ENCODE results near the gene TENM4. TPM values are rescaled to one million over a fixed set of nuclear protein-coding genes. Genes with fewer than 3 reads are reported as not detected.

TENM4 gene
- total RNA-seq, 1 donor from 2014 or later, result 43.2 TPM

DNA sequence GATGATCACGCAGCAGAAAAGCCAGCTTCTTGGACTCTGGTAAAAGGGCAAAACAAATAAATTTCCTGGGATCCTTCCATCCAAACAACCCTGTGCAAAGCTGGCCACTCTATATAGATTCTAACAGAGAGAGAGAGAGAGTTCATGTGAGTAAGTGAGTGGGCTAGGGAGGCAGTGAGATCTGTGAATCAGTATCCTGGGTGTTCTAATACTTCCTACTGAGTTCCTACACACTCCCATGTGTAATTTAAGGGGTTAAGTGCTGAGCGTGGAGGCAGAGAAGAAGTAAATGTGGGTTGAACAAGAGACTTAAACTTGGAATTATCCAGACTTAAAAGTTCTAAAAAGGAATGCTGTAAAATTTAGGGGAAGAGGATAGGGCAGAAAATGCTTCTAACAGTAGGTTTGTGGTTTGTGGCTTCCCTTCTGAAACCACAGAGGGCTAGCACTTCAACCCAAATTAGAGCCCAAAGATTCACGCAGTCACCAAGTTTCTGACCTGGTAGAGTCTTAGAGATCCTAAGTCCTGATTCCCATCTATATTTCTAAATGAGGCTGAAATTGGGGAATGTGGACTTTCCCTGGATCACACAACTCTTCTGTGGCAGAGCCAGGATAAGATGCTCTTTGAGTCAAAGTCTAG lies 413.9 kb downstream of the TENM4 start:
- no peak for DNase-seq (ENCODE audit: low read depth, low spot score)
- TF ChIP-seq, protein P1, sequence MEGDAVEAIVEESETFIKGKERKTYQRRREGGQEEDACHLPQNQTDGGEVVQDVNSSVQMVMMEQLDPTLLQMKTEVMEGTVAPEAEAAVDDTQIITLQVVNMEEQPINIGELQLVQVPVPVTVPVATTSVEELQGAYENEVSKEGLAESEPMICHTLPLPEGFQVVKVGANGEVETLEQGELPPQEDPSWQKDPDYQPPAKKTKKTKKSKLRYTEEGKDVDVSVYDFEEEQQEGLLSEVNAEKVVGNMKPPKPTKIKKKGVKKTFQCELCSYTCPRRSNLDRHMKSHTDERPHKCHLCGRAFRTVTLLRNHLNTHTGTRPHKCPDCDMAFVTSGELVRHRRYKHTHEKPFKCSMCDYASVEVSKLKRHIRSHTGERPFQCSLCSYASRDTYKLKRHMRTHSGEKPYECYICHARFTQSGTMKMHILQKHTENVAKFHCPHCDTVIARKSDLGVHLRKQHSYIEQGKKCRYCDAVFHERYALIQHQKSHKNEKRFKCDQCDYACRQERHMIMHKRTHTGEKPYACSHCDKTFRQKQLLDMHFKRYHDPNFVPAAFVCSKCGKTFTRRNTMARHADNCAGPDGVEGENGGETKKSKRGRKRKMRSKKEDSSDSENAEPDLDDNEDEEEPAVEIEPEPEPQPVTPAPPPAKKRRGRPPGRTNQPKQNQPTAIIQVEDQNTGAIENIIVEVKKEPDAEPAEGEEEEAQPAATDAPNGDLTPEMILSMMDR (conservative IDR thresholded peaks at IDR 0.05), result no peak

DNA sequence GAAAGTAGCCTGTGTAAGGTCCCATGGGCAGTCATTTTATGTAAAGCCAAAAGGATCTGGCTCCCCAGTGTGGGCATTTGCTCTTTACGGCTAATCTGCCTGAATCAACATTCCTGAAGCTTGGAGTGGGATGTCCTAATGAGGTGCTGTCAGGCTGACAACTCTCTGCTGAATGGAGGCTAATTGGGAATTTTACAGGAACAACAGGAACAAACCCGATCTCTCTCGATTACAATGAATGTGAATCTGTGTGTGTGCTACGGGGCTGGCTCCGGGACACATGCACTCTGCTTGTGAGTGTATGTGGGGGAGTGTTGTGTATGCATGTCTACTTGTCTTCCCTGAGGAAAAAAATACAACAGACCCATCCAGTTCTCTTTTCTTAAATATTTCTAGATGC lies 415.2 kb downstream of the TENM4 start:
- Mint-ChIP-seq H3K9me3 (no peaks in the 10 kb centered on the region), H3K4me3 (no peak overlapping the region), H3K27ac (ENCODE audit: unreplicated experiment) (no peak overlapping the region), H3K36me3 (ENCODE audit: low read depth) (peaks cover 2% of the 10 kb centered on the region), H3K27me3 (ENCODE audit: low read depth) (no peaks in the 10 kb centered on the region), H3K4me1 (peaks cover 6% of the 10 kb centered on the region)
- TF ChIP-seq, protein P1 (conservative IDR thresholded peaks at IDR 0.05), result no peak
- no peak for DNase-seq (ENCODE audit: low read depth, low spot score)

More for the DNA sequence above, 413.9 kb downstream of the TENM4 start:
- Mint-ChIP-seq H3K9me3 (no peaks in the 10 kb centered on the region), H3K4me1 (no peaks in the 10 kb centered on the region), H3K4me3 (no peak overlapping the region), H3K36me3 (ENCODE audit: low read depth) (no peaks in the 10 kb centered on the region), H3K27ac (ENCODE audit: unreplicated experiment) (no peak overlapping the region), H3K27me3 (ENCODE audit: low read depth) (no peaks in the 10 kb centered on the region)

DNA sequence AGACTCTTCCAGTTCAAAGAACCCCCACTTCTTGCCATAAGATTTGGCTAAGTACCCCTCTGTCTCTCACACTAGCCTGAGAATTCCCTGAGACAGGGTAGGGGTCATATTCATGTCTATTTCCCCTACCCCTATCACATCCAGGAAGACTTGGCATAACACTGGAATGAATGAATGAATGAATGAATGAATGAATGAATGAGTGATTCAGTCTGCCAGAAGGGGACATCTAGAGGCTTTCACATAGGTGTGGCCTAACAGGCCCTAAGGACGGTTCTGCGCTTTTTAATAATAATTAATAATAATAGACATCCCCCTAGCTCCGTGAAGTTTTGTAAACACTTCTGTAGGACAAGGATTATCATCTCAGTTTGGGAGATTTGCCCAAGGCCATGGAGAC lies 415.7 kb downstream of the TENM4 start:
- H3K27me3 Mint-ChIP-seq (ENCODE audit: low read depth), result no peaks in the 10 kb centered on the region
- H3K27ac Mint-ChIP-seq (ENCODE audit: unreplicated experiment), result no peak overlapping the region
- TF ChIP-seq, protein P1 (conservative IDR thresholded peaks at IDR 0.05), result no peak
- no peak overlapping the region for H3K4me3 Mint-ChIP-seq
- H3K4me1 Mint-ChIP-seq, result peaks cover 9% of the 10 kb centered on the region
- H3K36me3 Mint-ChIP-seq (ENCODE audit: low read depth), result peaks cover 2% of the 10 kb centered on the region
- no peak for DNase-seq (ENCODE audit: low read depth, low spot score)
- no peaks in the 10 kb centered on the region for H3K9me3 Mint-ChIP-seq

DNA sequence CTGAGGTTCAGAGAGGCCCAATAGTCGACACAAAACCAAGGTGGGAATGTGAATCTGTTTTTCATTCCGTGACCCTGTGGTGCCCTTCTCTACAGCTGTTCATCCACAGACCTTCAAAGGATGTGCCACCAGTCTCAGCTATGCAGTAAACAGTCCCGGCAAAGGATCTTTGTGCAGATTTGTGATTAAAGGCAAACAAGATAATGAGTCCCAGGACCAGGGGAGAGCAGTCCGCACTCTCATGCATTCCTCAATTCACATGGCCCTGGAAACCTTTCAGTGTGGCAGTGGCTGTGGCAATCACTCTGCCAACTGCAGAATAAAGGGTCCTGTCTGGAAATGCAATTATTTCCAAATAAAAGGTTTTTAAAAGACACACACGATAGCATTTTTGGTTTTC lies 418.6 kb downstream of the TENM4 start:
- DNase-seq (ENCODE audit: low read depth, low spot score), result no peak
- H3K9me3 Mint-ChIP-seq, result no peaks in the 10 kb centered on the region
- H3K27ac Mint-ChIP-seq (ENCODE audit: unreplicated experiment), result no peak overlapping the region
- TF ChIP-seq, protein P1 (conservative IDR thresholded peaks at IDR 0.05), result no peak
- no peaks in the 10 kb centered on the region for H3K27me3 Mint-ChIP-seq (ENCODE audit: low read depth)
- H3K36me3 Mint-ChIP-seq (ENCODE audit: low read depth), result peaks cover 2% of the 10 kb centered on the region
- peaks cover 12% of the 10 kb centered on the region for H3K4me1 Mint-ChIP-seq
- no peak overlapping the region for H3K4me3 Mint-ChIP-seq

DNA sequence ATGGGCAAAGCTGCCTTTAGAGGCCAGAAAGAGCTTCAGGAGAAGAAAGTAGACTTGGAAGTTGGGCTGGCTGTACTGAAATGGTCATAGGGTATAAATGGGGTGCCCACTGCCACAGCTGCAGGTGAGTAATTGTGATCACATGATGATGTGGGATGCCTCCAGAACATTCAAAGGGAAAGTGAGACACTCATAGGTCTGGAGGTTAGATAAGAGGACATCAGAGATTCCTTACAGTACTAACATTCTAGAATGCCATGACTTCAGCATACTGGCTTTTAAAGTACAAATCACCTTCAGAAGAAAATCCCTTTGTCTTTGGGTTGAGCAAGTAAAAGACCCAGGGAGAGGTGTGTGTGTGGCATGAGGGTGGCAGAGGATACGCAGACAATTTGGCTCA lies 419.2 kb downstream of the TENM4 start:
- TF ChIP-seq, protein P1 (conservative IDR thresholded peaks at IDR 0.05), result no peak
- H3K4me3 Mint-ChIP-seq, result no peak overlapping the region
- no peak overlapping the region for H3K27ac Mint-ChIP-seq (ENCODE audit: unreplicated experiment)
- H3K27me3 Mint-ChIP-seq (ENCODE audit: low read depth), result no peaks in the 10 kb centered on the region
- DNase-seq (ENCODE audit: low read depth, low spot score), result no peak
- no peaks in the 10 kb centered on the region for H3K9me3 Mint-ChIP-seq
- peaks cover 12% of the 10 kb centered on the region for H3K4me1 Mint-ChIP-seq
- H3K36me3 Mint-ChIP-seq (ENCODE audit: low read depth), result peaks cover 2% of the 10 kb centered on the region
